Endothelial cell of umbilical vein (primary cell): ENCODE data around the gene LARGE1. TPM values are rescaled to one million over a fixed set of nuclear protein-coding genes. Genes with fewer than 3 reads are reported as not detected.

Experiments
- BruUV-seq: library from RNA; stranded (reverse); fragments of 400-500 nt; replicated peaks from 2 replicates; lab custom pipeline; 2021; lab: Mats Ljungman, UMichigan
- CTCF ChIA-PET: fragments of 300-600, 350-600 bp; sonication (Branson Sonifier 250); formaldehyde crosslinking; loops from one replicate; lab custom pipeline; 2021; ENCODE audit warnings: antibody characterized with exemption, inconsistent platforms; lab: Charles Lee
- POLR2A ChIA-PET: fragments of 300-600, 350-600 bp; sonication (Branson Sonifier 250); formaldehyde crosslinking; loops from one replicate; lab custom pipeline; 2021; ENCODE audit warnings: antibody characterized with exemption, inconsistent platforms; lab: Charles Lee
- DNase-seq: peaks from one replicate; pipeline ENCODE4 v3.0.0-alpha.2; 2011; ENCODE audit warnings: low read depth, low spot score
- FAIRE-seq: peaks from 2 replicates; lab custom pipeline; 2011; peaks lifted over from hg19 to GRCh38; lab: Jason Lieb, UNC
- H2AFZ ChIP-seq: 2 replicates; pipeline ENCODE4 v1.6.0; 2012; ENCODE audit warnings: low read depth, low read length, control low read depth, inconsistent platforms
- H3K27ac ChIP-seq: 2 replicates; pipeline ENCODE4 v1.5.1; 2011; ENCODE audit warnings: low read depth, mild to moderate bottlenecking, control low read depth, low read length, moderate library complexity; ENCODE audit not compliant: insufficient read depth
- H3K27me3 ChIP-seq, 2 experiments: 2 replicates each; pipeline versions ENCODE4 v1.6.0 to v1.6.1; 2011; ENCODE audit warnings: low read length in 2 of 2, mixed read lengths in 1 of 2; ENCODE audit not compliant: control insufficient read depth in 2 of 2, insufficient read depth in 2 of 2
- H3K36me3 ChIP-seq, 2 experiments: 2 replicates in 1 of 2; 3 replicates in 1 of 2; pipeline ENCODE4 v1.5.1; 2011; ENCODE audit warnings: low read length in 2 of 2, mild to moderate bottlenecking in 1 of 2, moderate library complexity in 1 of 2; ENCODE audit not compliant: control insufficient read depth in 2 of 2, insufficient read depth in 2 of 2; ENCODE audit errors: extremely low read depth in 1 of 2
- H3K4me1 ChIP-seq: 3 replicates; pipeline ENCODE4 v1.5.1; 2011; ENCODE audit warnings: mild to moderate bottlenecking, low read length; ENCODE audit not compliant: control insufficient read depth, insufficient read depth; ENCODE audit errors: extremely low read depth
- H3K4me2 ChIP-seq: 2 replicates; pipeline ENCODE4 v1.6.1; 2011; ENCODE audit warnings: low read length, control low read depth, mixed read lengths; ENCODE audit not compliant: insufficient read depth
- H3K4me3 ChIP-seq, 3 experiments: fragments of 200-600 bp in 1 of 3; sonication (generic), shearing (Covaris generic) in 1 of 3; replicated peaks in 1 of 3; 2 replicates each; pipeline ENCODE4 v1.5.1; 2011 to 2016; ENCODE audit warnings: control low read depth in 3 of 3, low read length in 3 of 3, mild to moderate bottlenecking in 2 of 3, inconsistent platforms in 1 of 3, low read depth in 1 of 3, moderate library complexity in 1 of 3; ENCODE audit not compliant: insufficient read depth in 1 of 3
- H3K79me2 ChIP-seq: 2 replicates; pipeline ENCODE4 v1.6.0; 2012; ENCODE audit warnings: low read length, inconsistent platforms; ENCODE audit not compliant: control insufficient read depth, insufficient read depth
- H3K9ac ChIP-seq: replicated peaks from 2 replicates; pipeline ENCODE3; 2011; ENCODE audit warnings: low read length, control low read depth; ENCODE audit not compliant: insufficient read depth; ENCODE audit errors: extremely low read depth
- H3K9me1 ChIP-seq: replicated peaks from 3 replicates; pipeline ENCODE4 v1.6.0; 2011; ENCODE audit warnings: mild to moderate bottlenecking, low read length; ENCODE audit not compliant: control insufficient read depth, insufficient read depth; ENCODE audit errors: extremely low read depth
- H3K9me3 ChIP-seq: replicated peaks from 2 replicates; pipeline ENCODE4 v1.5.1; 2012; ENCODE audit warnings: low read length, inconsistent platforms; ENCODE audit not compliant: control insufficient read depth, insufficient read depth
- H4K20me1 ChIP-seq: replicated peaks from 2 replicates; pipeline ENCODE3; 2011; ENCODE audit warnings: mild to moderate bottlenecking, low read length; ENCODE audit not compliant: control insufficient read depth, insufficient read depth; ENCODE audit errors: extremely low read depth
- EZH2 ChIP-seq: IDR thresholded peaks from 2 replicates; pipeline ENCODE4 v1.6.1; 2012; ENCODE audit warnings: borderline replicate concordance, low read depth, mild to moderate bottlenecking, moderate library complexity, low read length, inconsistent platforms; ENCODE audit not compliant: severe bottlenecking
- FOS ChIP-seq: IDR thresholded peaks from 2 replicates; pipeline ENCODE4 v1.6.1; 2011; ENCODE audit warnings: mild to moderate bottlenecking, low read length, moderate library complexity, borderline replicate concordance; ENCODE audit not compliant: insufficient read depth
- GATA2 ChIP-seq: IDR thresholded peaks from 2 replicates; pipeline ENCODE4 v1.7.0; 2011; ENCODE audit warnings: low read depth, mild to moderate bottlenecking, moderate library complexity, mixed read lengths, low read length; ENCODE audit not compliant: insufficient read length, insufficient read depth
- MYC ChIP-seq: IDR thresholded peaks from one replicate; pipeline ENCODE4 v1.6.1; 2011; ENCODE audit warnings: mild to moderate bottlenecking, low read depth, low read length
- POLR2AphosphoS5 ChIP-seq: IDR thresholded peaks from 2 replicates; pipeline ENCODE4 v1.6.1; 2012; ENCODE audit warnings: low read depth, mild to moderate bottlenecking, control low read depth, low read length, moderate library complexity; ENCODE audit not compliant: insufficient read depth
- dilution Hi-C: fragments of 300-500 bp; cut with MboI; formaldehyde crosslinking; loops from one replicate; pipeline ENCODE4 v1.15.0; 2019; ENCODE audit warnings: low sequenced_read_pairs; ENCODE audit not compliant: extremely low pct_ligation_motif_present
- intact Hi-C: fragments of 100-400 bp; cut with micrococcal nuclease; formaldehyde crosslinking; loops from one replicate; pipeline ENCODE4 v1.10.0; 2022
- polyA plus RNA-seq, 4 experiments: library from polyadenylated mRNA; depleted of rRNA in 3 of 4; stranded (reverse) in 3 of 4; unstranded in 1 of 4; fragments of >200 nt; gene quantifications; 2 replicates each; pipeline versions ENCODE4 v1.2.1 to v1.2.3, GENCODE V29; 2011 to 2012; ENCODE audit warnings: missing spikeins in 1 of 4
- total RNA-seq: library from RNA; stranded (reverse); gene quantifications from 2 replicates; pipeline ENCODE4 v1.2.3, GENCODE V29; 2021
- TF ChIP-seq, protein P1 (sequence below): IDR thresholded peaks from 2 replicates; pipeline ENCODE4 v1.6.1; 2011; ENCODE audit not compliant: insufficient read depth, insufficient read length

The LARGE1 gene
- total and polyA plus RNA-seq, 2 donors (not counting 3 experiments of a cell fraction or from before 2014, with no cell fraction given) = 0.95 to 4.4 TPM

DNA sequence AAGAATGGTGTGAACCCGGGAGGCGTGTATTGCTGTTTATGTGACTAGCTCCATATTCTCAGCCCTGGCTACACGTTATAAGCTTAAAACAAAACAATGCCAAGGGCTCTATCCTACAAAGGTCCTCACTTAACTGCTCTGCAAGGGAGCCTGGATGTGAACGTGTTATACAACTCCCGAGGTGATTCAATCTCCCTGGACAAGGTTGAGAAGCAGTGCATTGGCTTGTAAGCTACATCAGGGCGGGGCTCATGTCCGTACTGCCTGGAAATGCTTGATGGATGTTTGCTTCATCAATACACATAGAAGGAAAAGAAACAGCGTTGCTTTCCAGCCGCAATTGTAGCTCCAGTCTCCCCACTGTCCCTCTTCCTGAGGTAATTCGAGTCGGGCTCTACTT is 605.2 kb downstream of the LARGE1 start:
- Histone ChIP-seq H3K36me3 (no peaks in the 10 kb centered on the region), H3K9ac (no peak overlapping the region), H3K4me1 (no peaks in the 10 kb centered on the region), H3K9me1 (no peaks in the 10 kb centered on the region), H3K4me3 (no peak overlapping the region), H4K20me1 (no peaks in the 10 kb centered on the region), H3K27me3 (no peaks in the 10 kb centered on the region), H3K79me2 (no peaks in the 10 kb centered on the region), H2AFZ (no peak overlapping the region), H3K4me2 (no peak overlapping the region), H3K27ac (no peak overlapping the region), H3K9me3 (peaks cover 6% of the 10 kb centered on the region)
- ChIA-PET POLR2A (no interaction called here), CTCF (no interaction called here)
- TF ChIP-seq POLR2AphosphoS5 (no peak), MYC (no peak), FOS (no peak), GATA2 (no peak)
- TF ChIP-seq, protein P1, sequence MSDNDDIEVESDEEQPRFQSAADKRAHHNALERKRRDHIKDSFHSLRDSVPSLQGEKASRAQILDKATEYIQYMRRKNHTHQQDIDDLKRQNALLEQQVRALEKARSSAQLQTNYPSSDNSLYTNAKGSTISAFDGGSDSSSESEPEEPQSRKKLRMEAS = no peak
- DNase-seq (no peak), FAIRE-seq (no peak)
- BruUV-seq = no TSS peak
- intact Hi-C loops = no loop called here
- dilution Hi-C loops = no loop called here

DNA sequence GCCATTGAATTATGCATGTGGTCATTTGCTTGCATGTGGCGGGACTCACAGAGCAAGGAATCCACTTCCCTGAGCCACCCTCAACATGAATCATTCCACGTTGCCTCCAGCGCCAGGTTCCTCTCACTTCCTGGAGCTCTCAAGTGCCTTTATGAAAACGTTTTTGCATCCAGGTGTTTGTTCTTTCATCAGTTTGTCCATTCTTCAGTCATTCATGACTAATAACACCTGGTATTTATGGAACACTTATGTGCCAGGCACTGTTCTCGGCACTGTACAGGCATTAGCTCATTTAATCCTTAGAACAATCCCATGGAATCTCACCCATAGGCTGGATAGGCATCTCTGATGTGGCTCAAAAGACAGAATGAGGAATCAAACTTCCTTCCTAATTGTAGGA is 606.0 kb downstream of the LARGE1 start:
- no peaks in the 10 kb centered on the region for H3K4me1 ChIP-seq
- H3K4me3 ChIP-seq = no peak overlapping the region
- H3K27me3 ChIP-seq = no peaks in the 10 kb centered on the region
- POLR2A ChIA-PET = no interaction called here
- peaks cover 5% of the 10 kb centered on the region for H3K9me3 ChIP-seq
- no peak overlapping the region for H3K4me2 ChIP-seq
- no peak overlapping the region for H2AFZ ChIP-seq
- no peak overlapping the region for H3K9ac ChIP-seq
- H3K79me2 ChIP-seq = no peaks in the 10 kb centered on the region
- TF ChIP-seq FOS (no peak), EZH2 (no peak), GATA2 (no peak)
- TF ChIP-seq, protein P1 = no peak
- dilution Hi-C loops = no loop called here
- intact Hi-C loops = no loop called here
- no TSS peak for BruUV-seq
- no peaks in the 10 kb centered on the region for H4K20me1 ChIP-seq
- DNase-seq (no peak), FAIRE-seq (no peak)
- H3K9me1 ChIP-seq = no peaks in the 10 kb centered on the region
- H3K27ac ChIP-seq = no peak overlapping the region
- H3K36me3 ChIP-seq = no peaks in the 10 kb centered on the region
- CTCF ChIA-PET = no interaction called here
